ENCODE results near the gene DENND1A. TPM values are rescaled to one million over a fixed set of nuclear protein-coding genes. Genes with fewer than 3 reads are reported as not detected.

DENND1A gene
- total and polyA plus RNA-seq, 2 of the 13 experiments (the other 11 are each of a cell fraction or from before 2014, with no cell fraction given): 14.8 to 30.1 TPM

GRCh38 chr9:123470121-123470782 is 459.7 kb downstream of the DENND1A start (continued):
- TF ChIP-seq UBTF (CRISPR knock-in tag; IDR thresholded peaks at IDR 0.05) (no peak), FOXJ3 (CRISPR knock-in tag; IDR thresholded peaks at IDR 0.05; ENCODE audit: borderline replicate concordance) (peak; percentile 70; the same call in 1 of the 2 replicates), ADNP (CRISPR knock-in tag; IDR thresholded peaks at IDR 0.05) (no peak), SALL1 (CRISPR knock-in tag; IDR thresholded peaks at IDR 0.05) (peak; percentile 94), ESRRA (CRISPR knock-in tag; IDR thresholded peaks at IDR 0.05; ENCODE audit: low read depth) (0 out of 2 replicates have a peak, but pooled peaks have one; percentile 71), ZFX (CRISPR knock-in tag; IDR thresholded peaks at IDR 0.05; ENCODE audit: low read depth) (peak; percentile 70), MXD3 (CRISPR knock-in tag; IDR thresholded peaks at IDR 0.05) (no peak), NFE2L2 (IDR thresholded peaks at IDR 0.05; ENCODE audit: low read length) (no peak), NR0B2 (CRISPR knock-in tag; IDR thresholded peaks at IDR 0.05) (peak; percentile 50; the same call in 1 of the 2 replicates), NRL (CRISPR knock-in tag; IDR thresholded peaks at IDR 0.05; ENCODE audit: borderline replicate concordance) (0 out of 2 replicates have a peak, but pooled peaks have one; percentile 22), ZNF24 (IDR thresholded peaks at IDR 0.05) (no peak), FOSL2 (CRISPR knock-in tag; IDR thresholded peaks at IDR 0.05) (peak; percentile 78), ZBTB38 (CRISPR knock-in tag; IDR thresholded peaks at IDR 0.05) (peak; percentile 72), ZNF34 (CRISPR knock-in tag; IDR thresholded peaks at IDR 0.05; ENCODE audit: borderline replicate concordance) (no peak), ZNF142 (CRISPR knock-in tag; IDR thresholded peaks at IDR 0.05) (no peak), ZNF12 (CRISPR knock-in tag; IDR thresholded peaks at IDR 0.05) (peak; percentile 72; the same call in 1 of the 2 replicates), ZNF432 (CRISPR knock-in tag; IDR thresholded peaks at IDR 0.05; ENCODE audit: borderline replicate concordance) (no peak), FUBP1 (CRISPR knock-in tag; IDR thresholded peaks at IDR 0.05; ENCODE audit: borderline replicate concordance) (no peak)
